Stimulated activated CD8-positive, alpha-beta memory T cell treated with anti-CD3 and anti-CD28 coated beads, Interleukin-4, amount 100 ng/mL, for 24 hours (primary cell): ENCODE measurements around the gene CACNA1D.

Source experiments
- DNase-seq: peaks from one replicate; pipeline ENCODE4 v3.0.0-alpha.2; 2020; ENCODE audit warnings: low read depth

The CACNA1D gene

GRCh38 chr3:53845103-53845880 is 350.9 kb downstream of the CACNA1D start:
- no peak for DNase-seq

DNA sequence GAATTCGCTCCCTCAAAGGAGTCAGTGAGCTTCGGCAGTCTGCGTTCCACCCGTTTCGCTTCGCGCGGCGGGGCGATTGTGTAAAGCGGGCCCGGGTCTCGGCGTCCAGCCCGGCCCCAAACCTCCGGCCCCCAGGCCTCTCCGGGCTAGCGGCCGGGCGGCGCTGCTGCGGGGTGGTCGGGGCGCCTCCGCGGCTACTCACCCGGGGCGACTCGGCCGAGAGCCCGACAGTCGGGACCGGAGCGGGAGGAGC is 351.4 kb downstream of the CACNA1D start:
- no peak for DNase-seq

GRCh38 chr3:53846134-53846850 is 351.9 kb downstream of the CACNA1D start, which contains the start of the genes CHDH and IL17RB:
Gene CHDH, minus strand, starts transcription at chr3:53846419. Its CDS starts 22,411 bp downstream, at chr3:53824008.
Gene IL17RB, plus strand, starts transcription at chr3:53846568. Its CDS starts 21 bp downstream, at chr3:53846589.
- DNase-seq = no peak

- no peak for DNase-seq
These were observed 352.4 kb downstream of the CACNA1D start for GRCh38 chr3:53846851-53847155.

- no peak for DNase-seq
These were observed 355.5 kb downstream of the CACNA1D start for GRCh38 chr3:53849916-53850315.

DNA sequence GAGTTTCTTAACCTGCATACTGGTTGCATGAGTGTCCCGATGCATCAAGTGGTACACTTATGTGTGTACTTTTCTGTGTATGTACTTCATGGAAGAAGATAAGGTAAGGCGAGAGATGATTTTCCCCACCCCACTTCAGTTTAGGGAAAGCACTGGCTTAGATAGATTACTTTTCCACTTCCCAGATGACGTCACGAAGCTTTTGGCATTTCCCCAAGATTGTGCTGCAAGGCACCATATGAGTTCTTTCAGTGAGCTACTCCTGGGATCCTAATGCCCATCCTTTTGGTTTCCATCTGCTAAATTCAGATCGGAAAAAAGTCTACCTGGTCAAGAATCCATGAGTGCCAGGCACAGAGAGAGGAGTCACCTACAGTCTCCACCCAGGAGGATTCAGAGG is 356.5 kb downstream of the CACNA1D start:
- DNase-seq = no peak

- DNase-seq = no peak
These were observed 362.6 kb downstream of the CACNA1D start for GRCh38 chr3:53856964-53857363.

DNA sequence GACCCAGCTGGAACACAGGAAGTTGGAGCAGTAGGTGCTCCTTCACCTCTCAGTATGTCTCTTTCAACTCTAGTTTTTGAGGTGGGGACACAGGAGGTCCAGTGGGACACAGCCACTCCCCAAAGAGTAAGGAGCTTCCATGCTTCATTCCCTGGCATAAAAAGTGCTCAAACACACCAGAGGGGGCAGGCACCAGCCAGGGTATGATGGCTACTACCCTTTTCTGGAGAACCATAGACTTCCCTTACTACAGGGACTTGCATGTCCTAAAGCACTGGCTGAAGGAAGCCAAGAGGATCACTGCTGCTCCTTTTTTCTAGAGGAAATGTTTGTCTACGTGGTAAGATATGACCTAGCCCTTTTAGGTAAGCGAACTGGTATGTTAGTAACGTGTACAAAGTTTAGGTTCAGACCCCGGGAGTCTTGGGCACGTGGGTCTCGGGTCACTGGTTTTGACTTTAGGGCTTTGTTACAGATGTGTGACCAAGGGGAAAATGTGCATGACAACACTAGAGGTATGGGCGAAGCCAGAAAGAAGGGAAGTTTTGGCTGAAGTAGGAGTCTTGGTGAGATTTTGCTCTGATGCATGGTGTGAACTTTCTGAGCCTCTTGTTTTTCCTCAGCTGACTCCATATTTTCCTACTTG is 363.8 kb downstream of the CACNA1D start:
- DNase-seq = no peak

DNA sequence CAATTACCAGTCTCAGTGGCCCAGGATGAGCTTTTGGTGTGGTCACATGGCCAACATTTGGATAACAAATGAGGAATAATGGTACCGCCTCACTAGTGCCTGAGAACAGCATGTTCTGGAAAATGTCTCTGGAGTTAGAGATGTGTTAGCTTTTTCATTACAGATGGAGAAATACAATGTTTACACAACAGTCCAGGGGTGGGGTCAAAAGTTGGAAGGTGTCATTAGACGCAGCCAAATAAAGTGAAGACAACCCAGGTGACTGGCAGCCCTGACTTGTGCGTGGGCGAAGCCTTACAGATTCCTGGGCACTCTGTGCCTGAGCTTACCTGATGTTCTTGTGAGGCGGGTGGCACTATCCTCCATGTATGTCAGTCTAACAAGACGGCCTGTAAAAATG is 364.8 kb downstream of the CACNA1D start:
- DNase-seq = no peak

DNA sequence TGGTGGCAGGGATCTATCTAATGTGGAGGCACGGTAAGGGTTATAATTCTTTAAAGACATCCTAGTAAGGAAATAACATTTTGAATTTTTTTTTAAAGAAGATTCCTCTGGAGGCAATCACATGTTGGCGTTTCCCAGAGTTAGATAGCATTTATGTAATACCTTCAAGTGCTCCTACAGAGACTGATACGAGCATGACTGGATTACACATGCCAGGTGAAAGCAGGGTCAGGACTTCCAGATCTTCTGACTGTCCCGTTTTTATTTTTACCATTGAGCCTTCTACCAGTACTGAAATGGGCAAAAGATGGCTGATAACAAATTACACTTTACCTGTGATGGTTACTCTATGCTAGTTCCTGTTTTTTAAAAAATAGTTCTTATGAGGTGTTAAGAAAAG is 365.8 kb downstream of the CACNA1D start:
- no peak for DNase-seq

DNA sequence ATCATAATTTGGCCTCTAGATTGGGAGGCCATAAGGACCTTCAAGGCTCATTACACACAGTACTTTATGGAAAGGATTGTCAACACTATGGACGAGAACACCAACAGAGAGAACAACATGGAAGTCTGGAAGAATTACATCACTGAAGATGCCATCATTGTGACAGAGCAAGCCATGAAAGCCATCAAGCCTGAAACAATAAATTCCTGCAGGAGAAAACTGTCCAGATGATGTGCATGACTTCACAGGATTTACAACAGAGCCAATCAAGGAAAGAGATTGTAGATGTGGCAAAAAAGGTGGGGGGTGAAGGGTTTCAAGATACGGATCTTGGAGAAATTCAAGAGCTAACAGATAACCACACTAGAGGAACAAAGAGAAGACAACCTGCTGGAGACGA is 367.8 kb downstream of the CACNA1D start:
- no peak for DNase-seq

- no peak for DNase-seq
These were observed 368.7 kb downstream of the CACNA1D start for GRCh38 chr3:53863145-53863544.
